B cell (primary cell): ENCODE measurements around the gene ZNF586.
"Not testable (repeated sequence)": the region's sequence is repeated elsewhere in the genome, so short reads cannot be mapped to it uniquely, and the experiment has no call there.

Experiments used
- EZH2 ChIP-seq: IDR thresholded peaks from 2 replicates; pipeline ENCODE4 v1.6.1; 2012; ENCODE audit warnings: borderline replicate concordance, low read depth, mild to moderate bottlenecking, moderate library complexity, low read length; ENCODE audit not compliant: insufficient read depth, poor library complexity, severe bottlenecking
- TF ChIP-seq, protein P1 (sequence below): fragments of 200-600 bp; IDR thresholded peaks from one replicate; pipeline ENCODE4 v1.8.0; 2022; ENCODE audit warnings: antibody characterized with exemption, mild to moderate bottlenecking

DNA sequence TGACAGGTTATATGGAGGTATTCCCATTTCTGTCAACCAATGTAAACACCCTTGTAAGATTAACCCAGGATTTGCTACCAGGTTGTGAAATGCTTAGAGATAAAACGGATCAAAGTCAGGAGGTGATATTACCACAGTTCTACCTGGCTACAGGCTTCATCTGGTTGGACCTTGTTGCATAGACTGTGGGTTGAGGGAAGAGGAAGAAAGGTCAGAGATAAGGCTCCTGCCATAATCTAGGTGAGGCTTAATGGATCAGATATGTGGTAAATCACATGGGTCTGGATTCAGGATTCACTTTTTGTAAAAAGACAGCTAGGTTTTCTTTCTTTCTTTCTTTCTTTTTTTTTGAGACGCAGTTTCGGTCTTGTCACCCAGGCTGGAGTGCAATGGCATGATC is 52.0 kb downstream of the ZNF586 start:
- TF ChIP-seq, protein P1, sequence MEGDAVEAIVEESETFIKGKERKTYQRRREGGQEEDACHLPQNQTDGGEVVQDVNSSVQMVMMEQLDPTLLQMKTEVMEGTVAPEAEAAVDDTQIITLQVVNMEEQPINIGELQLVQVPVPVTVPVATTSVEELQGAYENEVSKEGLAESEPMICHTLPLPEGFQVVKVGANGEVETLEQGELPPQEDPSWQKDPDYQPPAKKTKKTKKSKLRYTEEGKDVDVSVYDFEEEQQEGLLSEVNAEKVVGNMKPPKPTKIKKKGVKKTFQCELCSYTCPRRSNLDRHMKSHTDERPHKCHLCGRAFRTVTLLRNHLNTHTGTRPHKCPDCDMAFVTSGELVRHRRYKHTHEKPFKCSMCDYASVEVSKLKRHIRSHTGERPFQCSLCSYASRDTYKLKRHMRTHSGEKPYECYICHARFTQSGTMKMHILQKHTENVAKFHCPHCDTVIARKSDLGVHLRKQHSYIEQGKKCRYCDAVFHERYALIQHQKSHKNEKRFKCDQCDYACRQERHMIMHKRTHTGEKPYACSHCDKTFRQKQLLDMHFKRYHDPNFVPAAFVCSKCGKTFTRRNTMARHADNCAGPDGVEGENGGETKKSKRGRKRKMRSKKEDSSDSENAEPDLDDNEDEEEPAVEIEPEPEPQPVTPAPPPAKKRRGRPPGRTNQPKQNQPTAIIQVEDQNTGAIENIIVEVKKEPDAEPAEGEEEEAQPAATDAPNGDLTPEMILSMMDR, result not testable (repeated sequence)
- TF ChIP-seq EZH2, result not testable (repeated sequence)
